Measurements from ENCODE around the gene CHCHD4. TPM values are rescaled to one million over a fixed set of nuclear protein-coding genes. Genes with fewer than 3 reads are reported as not detected.
"Not testable (repeated sequence)": the region's sequence is repeated elsewhere in the genome, so short reads cannot be mapped to it uniquely, and the experiment has no call there.

CHCHD4 gene
- polyA plus RNA-seq, 4 donors: 16.5 to 21.7 (median 17.6) TPM

GRCh38 chr3:14123308-14124222, 1.1 kb downstream of the CHCHD4 start:
- no peak for DNase-seq (ENCODE audit: low read depth in 4 of 4, low spot score in 2 of 4)

GRCh38 chr3:14122301-14122700, 2.4 kb downstream of the CHCHD4 start:
- no peak for DNase-seq (ENCODE audit: low read depth in 4 of 4, low spot score in 2 of 4)

- no peak for DNase-seq (ENCODE audit: low read depth in 4 of 4, low spot score in 2 of 4)
Measured at GRCh38 chr3:14121859-14122258, 2.8 kb downstream of the CHCHD4 start.

GRCh38 chr3:14120921-14121448, 3.7 kb downstream of the CHCHD4 start:
- DNase-seq (ENCODE audit: low read depth in 4 of 4, low spot score in 2 of 4): not testable (repeated sequence)

GRCh38 chr3:14120111-14120920, 4.4 kb downstream of the CHCHD4 start:
- DNase-seq (ENCODE audit: low read depth in 4 of 4, low spot score in 2 of 4): no peak

GRCh38 chr3:14119651-14120050, 5.0 kb downstream of the CHCHD4 start:
- DNase-seq (ENCODE audit: low read depth in 4 of 4, low spot score in 2 of 4): no peak

- DNase-seq (ENCODE audit: low read depth in 4 of 4, low spot score in 2 of 4): no peak
Measured at GRCh38 chr3:14118400-14119381, 6.0 kb downstream of the CHCHD4 start.

GRCh38 chr3:14117468-14118399, 6.9 kb downstream of the CHCHD4 start:
- DNase-seq (ENCODE audit: low read depth in 4 of 4, low spot score in 2 of 4): no peak

- no peak for DNase-seq (ENCODE audit: low read depth in 4 of 4, low spot score in 2 of 4)
Measured at GRCh38 chr3:14113965-14114635, 10.6 kb downstream of the CHCHD4 start.

GRCh38 chr3:14110699-14111098, 14.0 kb downstream of the CHCHD4 start:
- no peak for DNase-seq (ENCODE audit: low read depth in 4 of 4, low spot score in 2 of 4)

- DNase-seq (ENCODE audit: low read depth in 4 of 4, low spot score in 2 of 4): not testable (repeated sequence)
Measured at GRCh38 chr3:14109821-14110220, 14.8 kb downstream of the CHCHD4 start.

- DNase-seq (ENCODE audit: low read depth in 4 of 4, low spot score in 2 of 4): no peak
Measured at GRCh38 chr3:14097616-14098391, 26.9 kb downstream of the CHCHD4 start.

GRCh38 chr3:14096742-14097141, 27.9 kb downstream of the CHCHD4 start:
- DNase-seq (ENCODE audit: low read depth in 4 of 4, low spot score in 2 of 4): no peak

GRCh38 chr3:14093831-14094230, 30.8 kb downstream of the CHCHD4 start:
- no peak for DNase-seq (ENCODE audit: low read depth in 4 of 4, low spot score in 2 of 4)

GRCh38 chr3:14092464-14092863, 32.2 kb downstream of the CHCHD4 start:
- no peak for DNase-seq (ENCODE audit: low read depth in 4 of 4, low spot score in 2 of 4)

GRCh38 chr3:14091959-14092358, 32.7 kb downstream of the CHCHD4 start:
- not testable (repeated sequence) for DNase-seq (ENCODE audit: low read depth in 4 of 4, low spot score in 2 of 4)

GRCh38 chr3:14087461-14087860, 37.2 kb downstream of the CHCHD4 start:
- DNase-seq (ENCODE audit: low read depth in 4 of 4, low spot score in 2 of 4): not testable (repeated sequence)

Data from left renal cortex interstitium (tissue), 4 donors.